ENCODE data around the gene PSME1. TPM values are rescaled to one million over a fixed set of nuclear protein-coding genes. Genes with fewer than 3 reads are reported as not detected.

The PSME1 gene
- total and polyA plus RNA-seq, 2 of the 13 experiments (the other 11 are each of a cell fraction or from before 2014, with no cell fraction given) = 159 to 608 TPM

GRCh38 chr14:24093207-24093900 is 42.6 kb upstream of the PSME1 start (continued):
- TF ChIP-seq ZNF276 (CRISPR knock-in tag; IDR thresholded peaks at IDR 0.05; ENCODE audit: low read depth) (peak; percentile 8; the same call in 1 of the 2 replicates), HOXD1 (CRISPR knock-in tag; IDR thresholded peaks at IDR 0.05) (no peak; the same call in 1 of the 2 replicates), ZNF232 (CRISPR knock-in tag; IDR thresholded peaks at IDR 0.05; ENCODE audit: borderline replicate concordance) (no peak), THAP7 (CRISPR knock-in tag; IDR thresholded peaks at IDR 0.05) (peak; percentile 64; the same call in 1 of the 2 replicates), STAG1 (CRISPR knock-in tag; IDR thresholded peaks at IDR 0.05) (no peak), RXRA (CRISPR knock-in tag; IDR thresholded peaks at IDR 0.05) (no peak; the same call in 1 of the 2 replicates), ATM (IDR thresholded peaks at IDR 0.05; ENCODE audit: borderline replicate concordance) (no peak), POLR2G (IDR thresholded peaks at IDR 0.05; ENCODE audit: low read depth, low read length) (no peak), BATF2 (CRISPR knock-in tag; IDR thresholded peaks at IDR 0.05) (no peak), IKZF4 (CRISPR knock-in tag; IDR thresholded peaks at IDR 0.05; ENCODE audit: borderline replicate concordance, low read depth, not compliant biosample characterization) (no peak), AKAP8 (CRISPR knock-in tag; IDR thresholded peaks at IDR 0.05) (no peak), MED8 (CRISPR knock-in tag; IDR thresholded peaks at IDR 0.05; ENCODE audit: insufficient replicate concordance) (no peak), ZNF383 (CRISPR knock-in tag; IDR thresholded peaks at IDR 0.05; ENCODE audit: borderline replicate concordance) (no peak), ZNF512 (CRISPR knock-in tag; IDR thresholded peaks at IDR 0.05) (peak; percentile 86; the same call in 1 of the 2 replicates), RARA (CRISPR knock-in tag; IDR thresholded peaks at IDR 0.05) (no peak), ZNF777 (CRISPR knock-in tag; IDR thresholded peaks at IDR 0.05) (no peak; the same call in 1 of the 2 replicates), DMTF1 (CRISPR knock-in tag; IDR thresholded peaks at IDR 0.05) (no peak), SIN3B (IDR thresholded peaks at IDR 0.05; ENCODE audit: low read length) (no peak), TAF1 (CRISPR knock-in tag; IDR thresholded peaks at IDR 0.05) (no peak), ZNF207 (IDR thresholded peaks at IDR 0.05; ENCODE audit: borderline replicate concordance) (no peak), ARNTL (CRISPR knock-in tag; IDR thresholded peaks at IDR 0.05) (no peak), ZBTB3 (CRISPR knock-in tag; IDR thresholded peaks at IDR 0.05; ENCODE audit: borderline replicate concordance, low read depth) (no peak), ZNF550 (CRISPR knock-in tag; IDR thresholded peaks at IDR 0.05; ENCODE audit: borderline replicate concordance) (0 out of 2 replicates have a peak, but pooled peaks have one; percentile 57)

Measured in HepG2 (cell line).